HepG2 (cell line): ENCODE results near the gene TBKBP1. TPM values are rescaled to one million over a fixed set of nuclear protein-coding genes. Genes with fewer than 3 reads are reported as not detected.

Source experiments
- ATAC-seq: fragments of 200-7000 bp; cut with Tn5 transposase; 3 replicates; pipeline ENCODE4 v1.9.1; 2020; ENCODE audit warnings: mild to moderate bottlenecking, moderate library complexity
- BruUV-seq: library from RNA; stranded (reverse); fragments of 400-500 nt; replicated peaks from 2 replicates; lab custom pipeline; 2021; lab: Mats Ljungman, UMichigan
- CTCF ChIA-PET: fragments of 300-600 bp; formaldehyde crosslinking; extraction: SDS; loops from one replicate; lab custom pipeline; 2021; ENCODE audit warnings: low total read pairs, inconsistent platforms, low intra/inter-chr PET ratio; lab: Yijun Ruan, JAX
- POLR2A ChIA-PET: fragments of 350-600 bp; sonication (Branson Sonifier 250); formaldehyde crosslinking; loops from one replicate; lab custom pipeline; 2020; ENCODE audit warnings: antibody characterized with exemption, inconsistent platforms; lab: Yijun Ruan, JAX
- DNase-seq: peaks from one replicate; pipeline ENCODE4 v3.0.0-alpha.2; 2015; ENCODE audit warnings: low spot score
- FAIRE-seq: peaks from 3 replicates; lab custom pipeline; 2011; peaks lifted over from hg19 to GRCh38; lab: Jason Lieb, UNC
- H2AFZ ChIP-seq: one replicate; pipeline ENCODE4 v1.6.1; 2011; ENCODE audit warnings: low read length, inconsistent platforms
- H3K27ac ChIP-seq: fragments of 300-600 bp; 3 replicates; pipeline ENCODE4 v1.8.0; 2011; ENCODE audit warnings: mixed run types, mild to moderate bottlenecking, mixed read lengths, low read length, inconsistent platforms; ENCODE audit not compliant: insufficient read depth; ENCODE audit errors: extremely low read length
- H3K27me3 ChIP-seq, 2 experiments: fragments of 200-600 bp in 1 of 2; 2 replicates in 1 of 2; 3 replicates in 1 of 2; pipeline versions ENCODE4 v1.6.0 to v1.8.0; 2011; ENCODE audit warnings: low read length in 2 of 2, mild to moderate bottlenecking in 2 of 2, moderate library complexity in 2 of 2, inconsistent platforms in 1 of 2; ENCODE audit not compliant: insufficient read depth in 2 of 2, control insufficient read depth in 1 of 2
- H3K36me3 ChIP-seq, 2 experiments: fragments of 200-600 bp in 1 of 2; replicated peaks in 1 of 2; 2 replicates in 1 of 2; 3 replicates in 1 of 2; pipeline versions ENCODE4 v1.5.1 to v1.8.0; 2011; ENCODE audit warnings: low read length in 2 of 2, inconsistent platforms in 1 of 2; ENCODE audit not compliant: insufficient read depth in 2 of 2, control insufficient read depth in 1 of 2
- H3K4me1 ChIP-seq: 2 replicates; pipeline ENCODE4 v1.5.1; 2012; ENCODE audit warnings: low read length, inconsistent platforms; ENCODE audit not compliant: insufficient read depth
- H3K4me2 ChIP-seq: 2 replicates; pipeline ENCODE4 v1.6.0; 2011; ENCODE audit warnings: low read depth, low read length, inconsistent platforms
- H3K4me3 ChIP-seq, 3 experiments: fragments of 200-600 bp in 1 of 3; sonication (generic), shearing (Covaris generic) in 1 of 3; replicated peaks in 1 of 3; 2 replicates each; pipeline ENCODE4 v1.5.1; 2011 to 2016; ENCODE audit warnings: low read length in 3 of 3, inconsistent platforms in 2 of 3, low read depth in 2 of 3, mild to moderate bottlenecking in 2 of 3, control low read depth in 1 of 3, mixed read lengths in 1 of 3; ENCODE audit not compliant: insufficient read depth in 1 of 3
- H3K79me2 ChIP-seq: one replicate; pipeline ENCODE4 v1.6.1; 2011; ENCODE audit warnings: low read length, inconsistent platforms; ENCODE audit not compliant: insufficient read depth
- H3K9ac ChIP-seq: 2 replicates; pipeline ENCODE4 v1.6.0; 2011; ENCODE audit warnings: mild to moderate bottlenecking, low read depth, low read length, inconsistent platforms; ENCODE audit not compliant: insufficient read depth
- H3K9me3 ChIP-seq: 2 replicates; pipeline ENCODE4 v1.5.1; 2012; ENCODE audit warnings: mild to moderate bottlenecking, low read length
- H4K20me1 ChIP-seq: 2 replicates; pipeline ENCODE4 v1.6.0; 2011; ENCODE audit warnings: inconsistent platforms, mild to moderate bottlenecking, low read length, moderate library complexity; ENCODE audit not compliant: insufficient read depth
- AHR ChIP-seq: IDR thresholded peaks from 2 replicates; pipeline ENCODE4 v1.6.1; 2018; ENCODE audit warnings: missing genetic modification reagents, missing compliant biosample characterization
- DPF2 ChIP-seq: sonication (generic); formaldehyde crosslinking; IDR thresholded peaks from 2 replicates; pipeline ENCODE4 v1.4.0; 2020; ENCODE audit warnings: mild to moderate bottlenecking, low read depth, missing genetic modification reagents, borderline replicate concordance
- EED ChIP-seq: sonication (generic); formaldehyde crosslinking; IDR thresholded peaks from 2 replicates; pipeline ENCODE4 v1.5.0; 2020; ENCODE audit warnings: mild to moderate bottlenecking, missing genetic modification reagents
- EHMT2 ChIP-seq: fragments of 200-600 bp; sonication (generic); IDR thresholded peaks from 2 replicates; pipeline ENCODE4 v1.7.0; 2017; ENCODE audit warnings: antibody characterized with exemption, low read depth, low read length, borderline replicate concordance
- FOSL1 ChIP-seq: sonication (generic); formaldehyde crosslinking; IDR thresholded peaks from 2 replicates; pipeline ENCODE4 v1.9.0; 2021; ENCODE audit warnings: missing genetic modification reagents, borderline replicate concordance
- HNRNPL ChIP-seq: fragments of 200-400 bp; formaldehyde crosslinking; IDR thresholded peaks from 2 replicates; pipeline ENCODE4 v1.6.1; 2017; ENCODE audit warnings: mild to moderate bottlenecking, low read depth, low read length
- KLF12 ChIP-seq: sonication (generic); formaldehyde crosslinking; IDR thresholded peaks from 2 replicates; pipeline ENCODE4 v1.4.0; 2020; ENCODE audit warnings: missing genetic modification reagents, borderline replicate concordance
- LCORL ChIP-seq, 2 experiments: fragments of 450-650 bp in 1 of 2; sonication (generic) in 1 of 2; formaldehyde crosslinking in 1 of 2; IDR thresholded peaks; 2 replicates each; pipeline versions ENCODE4 v1.5.0 to v1.6.1; 2017 to 2020; ENCODE audit warnings: antibody characterized with exemption in 1 of 2, missing genetic modification reagents in 1 of 2
- MEF2D ChIP-seq: sonication (generic); formaldehyde crosslinking; IDR thresholded peaks from 2 replicates; pipeline ENCODE4 v1.5.1; 2020; ENCODE audit warnings: mild to moderate bottlenecking, missing genetic modification reagents
- PCBP1 ChIP-seq: fragments of 200-400 bp; formaldehyde crosslinking; IDR thresholded peaks from 2 replicates; pipeline ENCODE4 v1.6.1; 2017; ENCODE audit warnings: mild to moderate bottlenecking, low read depth, low read length, borderline replicate concordance
- THYN1 ChIP-seq: sonication (generic); formaldehyde crosslinking; IDR thresholded peaks from 2 replicates; pipeline ENCODE4 v1.8.1; 2023; ENCODE audit warnings: low read depth, mild to moderate bottlenecking, moderate library complexity, missing genetic modification reagents, borderline replicate concordance
- ZNF280D ChIP-seq: sonication (generic); formaldehyde crosslinking; IDR thresholded peaks from 2 replicates; pipeline ENCODE4 v1.5.1; 2020; ENCODE audit warnings: mild to moderate bottlenecking, missing genetic modification reagents
- ZNF879 ChIP-seq: sonication (generic); formaldehyde crosslinking; IDR thresholded peaks from 2 replicates; pipeline ENCODE4 v1.8.1; 2023; ENCODE audit warnings: missing genetic modification reagents
- WGBS: methylation state at CpG from one replicate; pipeline ENCODE4 v1.1.6; 2017; ENCODE audit warnings: low lambda C conversion rate; 5-methylcytosine and 5-hydroxymethylcytosine counted together
- in situ Hi-C: cut with HindIII; loops from 2 replicates; pipeline ENCODE4 v1.10.0; 2017; ENCODE audit warnings: low pct_unique_long_range_greater_than_20kb; ENCODE audit not compliant: extremely low pct_ligation_motif_present
- intact Hi-C: fragments of 100-400 bp; cut with micrococcal nuclease; formaldehyde crosslinking; loops from one replicate; pipeline ENCODE4 v1.10.0; 2022; ENCODE audit not compliant: unreplicated experiment
- polyA plus RNA-seq, 8 experiments: library from polyadenylated mRNA; depleted of rRNA in 3 of 8; stranded (reverse) in 7 of 8; unstranded in 1 of 8; fragments of >200 nt; fragmentation: Illumina TruSeq in 4 of 8; extraction: Trizol in 4 of 8; gene quantifications; 2 replicates each; pipeline versions ENCODE4 v1.2.1 to v1.2.3, GENCODE V29; 2011 to 2016; ENCODE audit warnings: low read depth in 4 of 8, missing spikeins in 1 of 8, mixed read lengths in 1 of 8; ENCODE audit not compliant: insufficient read depth in 1 of 8
- total RNA-seq, 5 experiments: library from RNA; depleted of rRNA; stranded (reverse); fragments of >200 nt; fragmentation: Illumina TruSeq; extraction: Trizol; gene quantifications; 2 replicates each; pipeline ENCODE4 v1.2.3, GENCODE V29; 2016; ENCODE audit warnings: low read depth in 1 of 5
- TF ChIP-seq, protein P1 (sequence below): IDR thresholded peaks from 2 replicates; pipeline ENCODE4 v1.6.1; 2018; ENCODE audit warnings: missing genetic modification reagents, mild to moderate bottlenecking, missing compliant biosample characterization
- TF ChIP-seq, protein P2 (sequence below): sonication (generic); formaldehyde crosslinking; conservative IDR thresholded peaks from 2 replicates; pipeline ENCODE4 v1.8.0; 2022; ENCODE audit warnings: missing genetic modification reagents

TBKBP1 gene
- total and polyA plus RNA-seq, 2 of the 13 experiments (the other 11 are each of a cell fraction or from before 2014, with no cell fraction given) = 2.6 to 7.0 TPM

DNA sequence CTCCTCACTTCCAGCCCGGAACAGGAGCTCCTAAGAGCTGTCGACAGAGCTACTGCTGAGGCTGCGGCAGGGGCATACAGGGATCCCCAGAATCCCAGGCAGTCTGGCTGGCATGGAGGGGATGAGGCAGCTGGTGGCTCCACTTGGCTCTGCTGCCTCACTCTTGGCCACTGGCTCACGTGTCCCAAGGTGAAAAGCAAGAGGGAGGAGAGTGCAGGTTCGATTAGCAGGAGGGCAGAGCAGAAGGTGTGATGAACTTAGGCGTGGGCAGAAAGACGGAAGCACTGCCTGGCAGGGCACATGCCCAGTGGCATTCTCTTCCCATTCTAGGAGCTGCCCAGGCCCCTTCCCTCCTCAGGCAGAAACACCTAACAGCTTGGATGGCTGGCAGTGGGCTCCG is 27.8 kb downstream of the TBKBP1 start:
- Histone ChIP-seq H3K4me3 (no peak overlapping the region), H3K27ac (no peak overlapping the region), H4K20me1 (no peaks in the 10 kb centered on the region; the same call in 1 of the 2 replicates), H3K9ac (no peak overlapping the region), H2AFZ (no peak overlapping the region), H3K4me2 (no peak overlapping the region), H3K79me2 (no peaks in the 10 kb centered on the region), H3K4me1 (0 out of 2 replicates have a peak, but pooled peaks cover 9% of the 10 kb centered on the region), H3K9me3 (no peaks in the 10 kb centered on the region), H3K36me3 (no peaks in the 10 kb centered on the region), H3K27me3 (peaks cover 30 to 97% of the 10 kb centered on the region in 2 experiments)
- no TSS peak for BruUV-seq
- DNase-seq (no peak), ATAC-seq (no peak), FAIRE-seq (no peak)
- intact Hi-C loops (no loop called here), in situ Hi-C loops (no loop called here)
- POLR2A ChIA-PET = no interaction called here
- TF ChIP-seq DPF2 (CRISPR knock-in tag) (no peak), LCORL (IDR thresholded peaks at IDR 0.05) (no peak), LCORL (CRISPR knock-in tag; IDR thresholded peaks at IDR 0.05) (no peak), EED (CRISPR knock-in tag) (0 out of 2 replicates have a peak, but pooled peaks have one; percentile 51), KLF12 (CRISPR knock-in tag) (no peak), MEF2D (CRISPR knock-in tag) (no peak), ZNF280D (no peak), ZNF879 (CRISPR knock-in tag) (no peak), EHMT2 (no peak), FOSL1 (CRISPR knock-in tag) (no peak), HNRNPL (peak; percentile 32; the same call in 1 of the 2 replicates), PCBP1 (no peak), AHR (CRISPR knock-in tag) (no peak), THYN1 (CRISPR knock-in tag) (no peak)
- TF ChIP-seq, protein P1, sequence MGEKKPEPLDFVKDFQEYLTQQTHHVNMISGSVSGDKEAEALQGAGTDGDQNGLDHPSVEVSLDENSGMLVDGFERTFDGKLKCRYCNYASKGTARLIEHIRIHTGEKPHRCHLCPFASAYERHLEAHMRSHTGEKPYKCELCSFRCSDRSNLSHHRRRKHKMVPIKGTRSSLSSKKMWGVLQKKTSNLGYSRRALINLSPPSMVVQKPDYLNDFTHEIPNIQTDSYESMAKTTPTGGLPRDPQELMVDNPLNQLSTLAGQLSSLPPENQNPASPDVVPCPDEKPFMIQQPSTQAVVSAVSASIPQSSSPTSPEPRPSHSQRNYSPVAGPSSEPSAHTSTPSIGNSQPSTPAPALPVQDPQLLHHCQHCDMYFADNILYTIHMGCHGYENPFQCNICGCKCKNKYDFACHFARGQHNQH = no peak
- TF ChIP-seq, protein P2, sequence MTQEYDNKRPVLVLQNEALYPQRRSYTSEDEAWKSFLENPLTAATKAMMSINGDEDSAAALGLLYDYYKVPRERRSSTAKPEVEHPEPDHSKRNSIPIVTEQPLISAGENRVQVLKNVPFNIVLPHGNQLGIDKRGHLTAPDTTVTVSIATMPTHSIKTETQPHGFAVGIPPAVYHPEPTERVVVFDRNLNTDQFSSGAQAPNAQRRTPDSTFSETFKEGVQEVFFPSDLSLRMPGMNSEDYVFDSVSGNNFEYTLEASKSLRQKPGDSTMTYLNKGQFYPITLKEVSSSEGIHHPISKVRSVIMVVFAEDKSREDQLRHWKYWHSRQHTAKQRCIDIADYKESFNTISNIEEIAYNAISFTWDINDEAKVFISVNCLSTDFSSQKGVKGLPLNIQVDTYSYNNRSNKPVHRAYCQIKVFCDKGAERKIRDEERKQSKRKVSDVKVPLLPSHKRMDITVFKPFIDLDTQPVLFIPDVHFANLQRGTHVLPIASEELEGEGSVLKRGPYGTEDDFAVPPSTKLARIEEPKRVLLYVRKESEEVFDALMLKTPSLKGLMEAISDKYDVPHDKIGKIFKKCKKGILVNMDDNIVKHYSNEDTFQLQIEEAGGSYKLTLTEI (CRISPR knock-in tag) = no peak
- CTCF ChIA-PET = no interaction called here
- 47% methylated on average over 6 of the region's 8 CpGs for WGBS
